ENCODE measurements around the gene ATF7.

The ATF7 gene

DNA sequence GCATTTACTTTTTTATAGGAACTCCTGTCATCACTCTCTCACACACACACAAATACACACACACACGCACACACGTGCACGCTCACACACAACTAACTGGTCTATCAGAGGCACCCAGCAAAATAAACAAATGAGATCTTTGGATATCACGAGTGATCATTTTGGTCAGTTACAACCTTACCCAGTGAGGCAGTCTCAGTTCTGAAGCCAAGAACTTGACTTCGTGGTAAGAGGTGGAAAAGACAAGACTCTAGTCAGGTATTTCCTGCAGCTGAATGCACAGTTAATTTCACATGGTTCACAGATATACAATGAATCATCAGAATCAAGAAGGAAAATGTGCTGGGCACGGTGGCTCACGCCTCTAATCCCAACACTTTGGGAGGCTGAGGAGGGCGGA is 39.4 kb downstream of the ATF7 start:
- TF ChIP-seq, protein P1, sequence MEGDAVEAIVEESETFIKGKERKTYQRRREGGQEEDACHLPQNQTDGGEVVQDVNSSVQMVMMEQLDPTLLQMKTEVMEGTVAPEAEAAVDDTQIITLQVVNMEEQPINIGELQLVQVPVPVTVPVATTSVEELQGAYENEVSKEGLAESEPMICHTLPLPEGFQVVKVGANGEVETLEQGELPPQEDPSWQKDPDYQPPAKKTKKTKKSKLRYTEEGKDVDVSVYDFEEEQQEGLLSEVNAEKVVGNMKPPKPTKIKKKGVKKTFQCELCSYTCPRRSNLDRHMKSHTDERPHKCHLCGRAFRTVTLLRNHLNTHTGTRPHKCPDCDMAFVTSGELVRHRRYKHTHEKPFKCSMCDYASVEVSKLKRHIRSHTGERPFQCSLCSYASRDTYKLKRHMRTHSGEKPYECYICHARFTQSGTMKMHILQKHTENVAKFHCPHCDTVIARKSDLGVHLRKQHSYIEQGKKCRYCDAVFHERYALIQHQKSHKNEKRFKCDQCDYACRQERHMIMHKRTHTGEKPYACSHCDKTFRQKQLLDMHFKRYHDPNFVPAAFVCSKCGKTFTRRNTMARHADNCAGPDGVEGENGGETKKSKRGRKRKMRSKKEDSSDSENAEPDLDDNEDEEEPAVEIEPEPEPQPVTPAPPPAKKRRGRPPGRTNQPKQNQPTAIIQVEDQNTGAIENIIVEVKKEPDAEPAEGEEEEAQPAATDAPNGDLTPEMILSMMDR (IDR thresholded peaks at IDR 0.05; ENCODE audit: insufficient read depth, low read length, missing control alignments) = no peak
- no peak overlapping the region for H3K4me3 ChIP-seq (ENCODE audit: low read depth, low read length)
- ChIA-PET POLR2A (no interaction called here), CTCF (interaction anchor here (0.6 to 1.8 kb wide), 3 partner anchors 10 to 43 kb away, joined by 3 to 4 read pairs (median 3); no protein-coding TSS in a partner anchor)
- no peak for DNase-seq (ENCODE audit: low read depth, low spot score)

GRCh38 chr12:53585448-53586125 is 40.6 kb downstream of the ATF7 start:
- POLR2A ChIA-PET = no interaction called here
- CTCF ChIA-PET = interaction anchor here (1.8 kb wide), 1 partner anchor 11 kb away, joined by 4 read pairs; no protein-coding TSS in a partner anchor
- no peak overlapping the region for H3K4me3 ChIP-seq (ENCODE audit: low read depth, low read length)
- TF ChIP-seq, protein P1 (IDR thresholded peaks at IDR 0.05; ENCODE audit: insufficient read depth, low read length, missing control alignments) = no peak
- no peak for DNase-seq (ENCODE audit: low read depth, low spot score)

- DNase-seq (ENCODE audit: low read depth, low spot score) = no peak
- TF ChIP-seq, protein P1 (IDR thresholded peaks at IDR 0.05; ENCODE audit: insufficient read depth, low read length, missing control alignments) = no peak
- POLR2A ChIA-PET = no interaction called here
- CTCF ChIA-PET = interaction anchor here (0.9 kb wide), 1 partner anchor 10 kb away, joined by 4 read pairs; no protein-coding TSS in a partner anchor
- no peak overlapping the region for H3K4me3 ChIP-seq (ENCODE audit: low read depth, low read length)
Measured at GRCh38 chr12:53579545-53579955, 46.6 kb downstream of the ATF7 start.

GRCh38 chr12:53578783-53579182 is 47.4 kb downstream of the ATF7 start:
- no peak for DNase-seq (ENCODE audit: low read depth, low spot score)
- ChIA-PET CTCF (interaction anchor here (0.8 to 0.9 kb wide), 2 partner anchors 11 to 36 kb away, joined by 4 read pairs; no protein-coding TSS in a partner anchor), POLR2A (interaction anchor here (0.6 kb wide), 1 partner anchor 48 kb away, joined by 3 read pairs; the partner anchor contains the start of gene ATF7)
- H3K4me3 ChIP-seq (ENCODE audit: low read depth, low read length) = no peak overlapping the region
- TF ChIP-seq, protein P1 (IDR thresholded peaks at IDR 0.05; ENCODE audit: insufficient read depth, low read length, missing control alignments) = no peak

- CTCF ChIA-PET = interaction anchor here (0.8 kb wide), 1 partner anchor 35 kb away, joined by 4 read pairs; no protein-coding TSS in a partner anchor
- no peak overlapping the region for H3K4me3 ChIP-seq (ENCODE audit: low read depth, low read length)
- DNase-seq (ENCODE audit: low read depth, low spot score) = no peak
- POLR2A ChIA-PET = interaction anchor here (0.6 kb wide), 1 partner anchor 48 kb away, joined by 3 read pairs; the partner anchor contains the start of gene ATF7
- TF ChIP-seq, protein P1 (IDR thresholded peaks at IDR 0.05; ENCODE audit: insufficient read depth, low read length, missing control alignments) = no peak
Measured at GRCh38 chr12:53577941-53578352, 48.2 kb downstream of the ATF7 start.

DNA sequence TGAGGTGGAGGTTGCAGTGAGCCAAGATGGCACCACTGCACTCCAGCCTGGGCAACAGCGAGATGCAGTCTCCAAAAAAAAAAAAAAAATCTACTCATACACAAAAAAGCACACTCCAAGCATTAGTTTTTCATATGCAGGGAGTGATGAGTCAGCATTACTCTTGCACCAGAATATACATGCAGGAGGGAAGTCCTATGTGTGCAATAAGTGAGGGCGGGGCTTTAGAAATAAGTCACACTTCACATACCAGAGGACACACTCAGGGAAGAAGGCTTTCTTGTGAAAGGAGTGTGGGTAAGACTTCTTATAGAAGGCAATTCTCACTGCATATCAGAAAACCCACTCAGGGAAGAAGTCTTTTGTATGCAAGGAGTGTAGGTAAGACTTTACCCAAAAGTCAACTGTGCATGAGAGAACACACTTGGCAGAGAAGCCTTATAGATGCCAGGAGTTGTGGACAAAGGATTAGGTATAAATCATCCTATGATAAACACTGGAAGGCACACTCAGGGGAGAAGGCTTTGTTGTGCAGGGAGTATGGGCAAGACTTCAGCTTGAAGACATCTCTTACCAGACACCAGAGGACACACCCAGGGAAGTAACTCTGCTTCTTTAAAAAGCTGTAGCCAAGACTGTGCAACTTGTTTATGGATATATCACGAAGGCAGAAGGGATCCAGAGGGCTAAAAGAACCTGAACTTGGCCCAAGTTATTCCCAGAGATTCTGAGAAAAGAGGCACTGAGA is 50.5 kb downstream of the ATF7 start:
- ChIA-PET CTCF (interaction anchor here (0.7 to 2.0 kb wide), 3 partner anchors 14 to 41 kb away, joined by 3 to 8 read pairs (median 3); no protein-coding TSS in a partner anchor), POLR2A (interaction anchor here (0.8 kb wide), 1 partner anchor 75 kb away, joined by 3 read pairs; no protein-coding TSS in a partner anchor)
- no peak for DNase-seq (ENCODE audit: low read depth, low spot score)
- TF ChIP-seq, protein P1 (IDR thresholded peaks at IDR 0.05; ENCODE audit: insufficient read depth, low read length, missing control alignments) = no peak
- H3K4me3 ChIP-seq (ENCODE audit: low read depth, low read length) = no peak overlapping the region

Data from AG04449 (cell line).